GM19328 (cell line): Measurements from ENCODE around the gene C1orf122.

ENCODE experiments used
- ATAC-seq: cut with Tn5 transposase; IDR thresholded peaks from one replicate; pipeline ENCODE4 v1.9.1; 2021; ENCODE audit warnings: mild to moderate bottlenecking, moderate library complexity; ENCODE audit not compliant: unreplicated experiment

Gene C1orf122

GRCh38 chr1:37797750-37798345 lies 9.7 kb upstream of the C1orf122 start:
- ATAC-seq, result no peak

- no peak for ATAC-seq
These were observed 5.2 kb upstream of the C1orf122 start for GRCh38 chr1:37802439-37802838.

DNA sequence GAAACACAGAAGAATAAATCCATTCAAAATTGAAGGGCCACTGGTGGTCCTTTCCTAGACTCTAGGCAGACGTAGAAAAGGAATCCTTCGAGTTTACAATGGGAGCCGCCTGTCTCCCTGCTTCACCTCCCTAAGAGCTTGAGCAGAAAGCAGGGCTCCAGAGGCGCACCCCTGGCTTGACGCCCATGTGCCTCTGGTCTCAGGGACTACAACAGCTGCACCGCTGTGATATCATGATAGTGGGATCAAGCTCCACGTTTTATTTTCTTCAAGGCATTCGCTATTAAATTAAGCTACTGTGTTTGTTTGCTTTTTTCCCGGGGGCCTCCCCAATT lies 403 bp upstream of the C1orf122 start:
- no peak for ATAC-seq

- peak; percentile 29 for ATAC-seq
These were observed 1.1 kb downstream of the C1orf122 start for GRCh38 chr1:37808369-37809319.

DNA sequence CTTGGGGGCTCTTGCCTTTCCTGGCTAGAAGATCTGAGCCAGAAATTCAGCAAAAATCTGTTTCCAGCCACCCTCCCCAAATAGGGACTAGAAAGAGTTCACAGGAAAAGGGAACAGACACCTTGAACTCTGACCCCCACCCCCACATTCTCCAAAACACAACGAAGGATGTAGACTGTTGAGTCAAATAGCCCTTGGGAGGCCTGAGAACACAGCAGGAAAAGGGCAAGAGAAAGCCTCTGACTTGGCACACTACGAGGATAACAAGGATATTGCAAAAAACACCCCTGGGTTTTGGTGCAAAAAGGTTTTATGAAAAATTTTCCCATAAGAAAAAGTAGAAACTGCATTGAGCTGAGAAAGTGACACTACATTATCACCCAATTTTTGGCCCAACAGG lies 2.4 kb downstream of the C1orf122 start:
- no peak for ATAC-seq

GRCh38 chr1:37811027-37811655 lies 3.6 kb downstream of the C1orf122 start:
- no peak for ATAC-seq

- ATAC-seq, result no peak
These were observed 6.0 kb downstream of the C1orf122 start for GRCh38 chr1:37813529-37814145.

DNA sequence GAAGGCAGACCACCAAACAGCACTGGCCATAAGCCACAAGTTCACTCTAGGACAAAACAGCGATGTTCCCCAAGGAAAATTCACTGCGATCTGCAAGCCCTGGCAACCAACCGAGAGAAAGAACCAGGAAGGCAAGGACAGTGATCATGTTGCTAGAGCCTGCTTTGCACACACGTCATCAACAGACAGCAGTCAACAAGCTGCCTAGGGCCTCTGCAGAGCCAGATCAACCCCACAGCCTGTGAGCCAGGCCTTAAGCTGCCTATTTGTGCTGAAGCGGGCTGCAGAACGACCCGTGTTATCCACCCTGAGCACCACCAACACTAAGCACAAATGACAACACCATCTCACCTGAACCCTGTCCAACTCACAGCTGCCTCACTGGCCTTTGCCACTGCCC lies 6.7 kb downstream of the C1orf122 start:
- ATAC-seq, result no peak

- ATAC-seq, result no peak
These were observed 9.9 kb downstream of the C1orf122 start for GRCh38 chr1:37817481-37817880.

GRCh38 chr1:37821481-37821880 lies 13.9 kb downstream of the C1orf122 start:
- no peak for ATAC-seq

- no peak for ATAC-seq
These were observed 15.6 kb downstream of the C1orf122 start for GRCh38 chr1:37822906-37823815.

- no peak for ATAC-seq
These were observed 16.4 kb downstream of the C1orf122 start for GRCh38 chr1:37824001-37824400.

- ATAC-seq, result no peak
These were observed 17.9 kb downstream of the C1orf122 start for GRCh38 chr1:37825506-37825905.

DNA sequence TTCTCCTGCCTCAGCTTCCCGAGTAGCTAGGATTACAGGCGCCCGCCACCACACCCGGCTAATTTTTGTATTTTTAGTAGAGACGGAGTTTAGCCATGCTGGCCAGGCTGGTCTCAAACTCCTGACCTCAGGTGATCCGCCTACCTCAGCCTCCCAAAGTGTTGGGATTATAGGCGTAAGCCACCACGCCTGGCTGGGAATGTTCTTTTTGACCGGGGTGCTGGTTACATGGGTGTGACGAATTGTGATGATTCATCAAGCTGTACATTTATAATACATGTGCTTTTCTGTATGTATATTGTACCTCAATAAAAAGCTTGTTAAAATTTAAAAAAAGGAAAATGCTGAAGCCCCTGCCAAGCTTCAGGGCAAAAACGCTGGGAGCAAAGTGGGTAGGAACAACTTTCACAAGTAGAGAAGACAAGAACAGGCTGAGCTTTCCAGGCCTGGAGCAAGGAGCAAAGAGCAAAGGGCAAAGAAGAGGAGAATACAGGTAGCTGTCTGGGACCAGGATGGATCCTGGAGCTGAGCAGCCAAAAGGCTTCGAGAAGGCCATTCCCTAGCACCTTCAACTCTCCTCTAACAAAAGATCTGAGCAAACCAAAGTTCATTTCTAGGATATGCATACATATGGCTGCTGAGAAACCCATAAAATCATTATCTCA lies 21.0 kb downstream of the C1orf122 start:
- ATAC-seq, result no peak

- ATAC-seq, result no peak
These were observed 23.5 kb downstream of the C1orf122 start for GRCh38 chr1:37831109-37831508.

- ATAC-seq, result no peak
These were observed 24.2 kb downstream of the C1orf122 start for GRCh38 chr1:37831809-37832208.

DNA sequence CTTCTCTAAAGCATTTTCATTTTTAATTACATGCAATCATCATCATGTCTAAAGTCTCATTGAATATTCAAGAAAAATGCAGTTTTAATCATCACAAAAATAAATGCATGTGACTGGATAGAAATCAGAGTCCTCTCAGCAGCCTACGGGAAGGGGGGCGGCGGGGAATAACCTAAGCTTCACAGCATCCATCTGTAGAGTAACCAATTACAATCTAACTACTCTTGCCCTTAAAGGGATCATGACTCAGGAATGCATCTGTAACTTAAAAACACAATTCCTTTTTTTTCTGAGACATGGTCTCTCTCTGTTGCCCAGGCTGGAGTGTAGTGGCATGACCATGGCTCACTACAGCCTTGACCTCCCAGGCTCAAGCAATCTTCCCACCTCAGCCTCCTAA lies 29.2 kb downstream of the C1orf122 start:
- no peak for ATAC-seq

- ATAC-seq, result no peak
These were observed 32.1 kb downstream of the C1orf122 start for GRCh38 chr1:37839676-37840075.

GRCh38 chr1:37840711-37841110 lies 33.1 kb downstream of the C1orf122 start:
- no peak for ATAC-seq

DNA sequence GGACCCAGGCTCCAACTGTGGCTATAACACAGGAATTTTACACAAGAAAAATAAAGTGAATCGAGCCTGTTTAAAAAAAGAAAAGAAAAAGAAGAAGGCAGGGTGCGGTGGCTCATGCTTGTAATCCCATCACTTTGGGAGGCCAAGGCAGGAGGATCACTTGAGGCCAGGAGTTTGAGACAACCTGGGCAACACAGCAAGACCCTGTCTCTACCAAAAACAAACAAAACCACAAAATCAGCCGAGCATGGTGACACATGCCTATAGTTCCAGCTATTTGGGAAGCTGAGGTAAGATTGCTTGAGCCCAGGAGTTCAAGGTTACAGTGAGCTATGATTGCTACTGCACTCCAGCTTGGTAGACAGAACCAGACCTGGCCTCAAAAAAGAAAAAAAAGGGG lies 34.1 kb downstream of the C1orf122 start:
- ATAC-seq, result no peak
